GM23338 (cell line): ENCODE data around the gene NPFF. TPM values are rescaled to one million over a fixed set of nuclear protein-coding genes. Genes with fewer than 3 reads are reported as not detected.
A peak's percentile ranks its signal among the peaks of the same experiment; 100 is the strongest.

Experiments
- ATAC-seq: fragments of 200-7000 bp; cut with Tn5 transposase; 3 replicates; pipeline ENCODE4 v1.9.1; 2020
- DNase-seq: peaks from one replicate; pipeline ENCODE4 v3.0.0-alpha.2; 2015; ENCODE audit warnings: low spot score
- H2AFZ ChIP-seq: fragments of 200-600 bp; sonication (generic); 2 replicates; pipeline ENCODE4 v1.8.0; 2016; ENCODE audit warnings: antibody characterized with exemption, mild to moderate bottlenecking, moderate library complexity
- H3F3A ChIP-seq: fragments of 200-600 bp; sonication (generic); replicated peaks from 2 replicates; pipeline ENCODE4 v1.8.0; 2017; ENCODE audit warnings: antibody characterized with exemption, mixed run types, low read depth
- H3K27ac ChIP-seq: fragments of 200-600 bp; sonication (generic); 2 replicates; pipeline ENCODE4 v1.6.1; 2016; ENCODE audit warnings: low read depth
- H3K27me3 ChIP-seq: fragments of 200-600 bp; sonication (generic); 2 replicates; pipeline ENCODE4 v1.8.0; 2016; ENCODE audit warnings: mild to moderate bottlenecking, mixed run types, moderate library complexity; ENCODE audit not compliant: insufficient read depth
- H3K36me3 ChIP-seq: fragments of 200-600 bp; sonication (generic); 2 replicates; pipeline ENCODE4 v1.8.0; 2016; ENCODE audit warnings: mild to moderate bottlenecking; ENCODE audit not compliant: insufficient read depth
- H3K4me1 ChIP-seq: fragments of 200-600 bp; sonication (generic); 2 replicates; pipeline ENCODE4 v1.8.0; 2016; ENCODE audit warnings: mild to moderate bottlenecking, moderate library complexity; ENCODE audit not compliant: insufficient read depth
- H3K4me2 ChIP-seq: fragments of 200-600 bp; sonication (generic); 2 replicates; pipeline ENCODE4 v1.7.1; 2017; ENCODE audit warnings: mixed run types
- H3K4me3 ChIP-seq: fragments of 200-600 bp; sonication (generic); 2 replicates; pipeline ENCODE4 v1.6.1; 2016; ENCODE audit warnings: mixed run types
- H3K79me2 ChIP-seq: fragments of 200-600 bp; sonication (generic); replicated peaks from 2 replicates; pipeline ENCODE4 v1.8.0; 2017; ENCODE audit warnings: mild to moderate bottlenecking; ENCODE audit not compliant: insufficient read depth
- H3K9me2 ChIP-seq: fragments of 200-600 bp; sonication (generic); 2 replicates; pipeline ENCODE4 v1.8.0; 2017; ENCODE audit not compliant: insufficient read depth
- H4K20me1 ChIP-seq: fragments of 200-600 bp; sonication (generic); replicated peaks from 2 replicates; pipeline ENCODE4 v1.8.0; 2017; ENCODE audit warnings: mild to moderate bottlenecking; ENCODE audit not compliant: insufficient read depth
- H3K27ac Mint-ChIP-seq: 2 replicates; pipeline ENCODE4 v1.8.0; 2020; ENCODE audit warnings: inconsistent platforms, mild to moderate bottlenecking, moderate library complexity, mixed read lengths
- H3K27me3 Mint-ChIP-seq: 3 replicates; pipeline ENCODE4 v1.8.0; 2022; ENCODE audit warnings: low read depth, mild to moderate bottlenecking, moderate library complexity, mixed read lengths, inconsistent platforms; ENCODE audit not compliant: insufficient read depth, poor library complexity
- H3K36me3 Mint-ChIP-seq: 3 replicates; pipeline ENCODE4 v1.8.0; 2021; ENCODE audit warnings: low read depth, mild to moderate bottlenecking, inconsistent platforms, moderate library complexity, mixed read lengths
- H3K4me1 Mint-ChIP-seq: 3 replicates; pipeline ENCODE4 v1.8.0; 2020; ENCODE audit warnings: mild to moderate bottlenecking, inconsistent platforms, mixed read lengths
- H3K4me3 Mint-ChIP-seq: 3 replicates; pipeline ENCODE4 v1.8.0; 2021; ENCODE audit warnings: moderate library complexity, mild to moderate bottlenecking, inconsistent platforms, mixed read lengths
- H3K9me3 Mint-ChIP-seq: 3 replicates; pipeline ENCODE4 v1.8.0; 2020; ENCODE audit warnings: moderate library complexity, mild to moderate bottlenecking, inconsistent platforms, mixed read lengths
- ETS1 ChIP-seq: IDR thresholded peaks from 2 replicates; pipeline ENCODE4 v1.6.1; 2016; ENCODE audit warnings: antibody characterized with exemption
- EZH2phosphoT487 ChIP-seq: fragments of 200-600 bp; sonication (generic); IDR thresholded peaks from one replicate; pipeline ENCODE4 v1.8.1; 2018; ENCODE audit warnings: antibody characterized with exemption; ENCODE audit not compliant: unreplicated experiment
- NANOG ChIP-seq: IDR thresholded peaks from 2 replicates; pipeline ENCODE4 v1.6.1; 2016; ENCODE audit warnings: antibody characterized with exemption, borderline replicate concordance
- POLR2AphosphoS5 ChIP-seq: IDR thresholded peaks from 2 replicates; pipeline ENCODE4 v1.6.1; 2016; ENCODE audit warnings: antibody characterized with exemption, low read depth
- REST ChIP-seq: IDR thresholded peaks from one replicate; pipeline ENCODE4 v1.6.1; 2018; ENCODE audit warnings: antibody characterized with exemption; ENCODE audit not compliant: unreplicated experiment
- ZNF114 ChIP-seq: fragments of 250-450 bp; sonication (Bioruptor Pico); IDR thresholded peaks from 2 replicates; pipeline ENCODE4 v1.5.0; 2020; ENCODE audit warnings: mild to moderate bottlenecking, moderate library complexity
- ZNF462 ChIP-seq: fragments of 250-450 bp; sonication (Bioruptor Pico); IDR thresholded peaks from 2 replicates; pipeline ENCODE4 v1.5.0; 2020; ENCODE audit warnings: mild to moderate bottlenecking, moderate library complexity
- polyA plus RNA-seq: library from polyadenylated mRNA; unstranded; fragments of >200 nt; fragmentation: Nextera tagmentation; extraction: Ambion mirVana; gene quantifications from 2 replicates; pipeline ENCODE4 v1.2.1, GENCODE V29; 2016
- total RNA-seq: library from RNA; depleted of rRNA; stranded (reverse); fragments of >200 nt; shearing (Covaris generic); gene quantifications from 2 replicates; pipeline ENCODE4 v1.2.3, GENCODE V29; 2014

The NPFF gene
- total and polyA plus RNA-seq, 2 experiments from 2014 or later, result 0.69 to 0.71 TPM

- Histone ChIP-seq H3K4me3 (no peak overlapping the region), H3K4me1 (peaks cover 17% of the 10 kb centered on the region), H3F3A (peaks cover 37% of the 10 kb centered on the region), H3K27me3 (no peaks in the 10 kb centered on the region), H3K36me3 (peaks cover 25% of the 10 kb centered on the region), H3K4me2 (no peak overlapping the region), H4K20me1 (peaks cover 40% of the 10 kb centered on the region), H3K9me2 (no peaks in the 10 kb centered on the region), H3K79me2 (no peaks in the 10 kb centered on the region; the same call in 1 of the 2 replicates), H2AFZ (no peak overlapping the region), H3K27ac (peak overlapping the region; percentile 69; the same call in 1 of the 2 replicates)
- Mint-ChIP-seq H3K27ac (peak overlapping the region; percentile 25), H3K27me3 (peaks cover 36% of the 10 kb centered on the region), H3K36me3 (peaks cover 77% of the 10 kb centered on the region), H3K9me3 (no peaks in the 10 kb centered on the region; the same call in 2 of the 3 replicates), H3K4me3 (no peak overlapping the region), H3K4me1 (peaks cover 20% of the 10 kb centered on the region)
- DNase-seq, result peak; percentile 37
- peak; percentile 9 for ATAC-seq
- TF ChIP-seq POLR2AphosphoS5 (peak; percentile 43), ZNF114 (CRISPR knock-in tag) (no peak), NANOG (no peak), REST (no peak), ZNF462 (CRISPR knock-in tag) (no peak), EZH2phosphoT487 (no peak), ETS1 (no peak)
Measured at GRCh38 chr12:53483225-53483978, 23.9 kb downstream of the NPFF start.
